AG08396 (cell line): ENCODE measurements around the gene HLCS.
A peak's percentile ranks its signal among the peaks of the same experiment; 100 is the strongest.

Source experiments
- DNase-seq: peaks from one replicate; pipeline ENCODE4 v3.0.0; 2012; ENCODE audit warnings: low spot score, mixed read lengths

HLCS gene

GRCh38 chr21:36881228-36881627 lies 85.2 kb downstream of the HLCS start:
- no peak for DNase-seq

GRCh38 chr21:36879827-36880226 lies 86.6 kb downstream of the HLCS start:
- no peak for DNase-seq

- no peak for DNase-seq
Measured at GRCh38 chr21:36877741-36878140, 88.7 kb downstream of the HLCS start.

GRCh38 chr21:36874665-36875064 lies 91.8 kb downstream of the HLCS start:
- DNase-seq, result no peak

GRCh38 chr21:36873513-36873912 lies 93.0 kb downstream of the HLCS start:
- no peak for DNase-seq

- DNase-seq, result no peak
Measured at GRCh38 chr21:36867291-36867905, 99.1 kb downstream of the HLCS start.

- no peak for DNase-seq
Measured at GRCh38 chr21:36866419-36866818, 100.0 kb downstream of the HLCS start.

- no peak for DNase-seq
Measured at GRCh38 chr21:36864974-36865373, 101.5 kb downstream of the HLCS start.

GRCh38 chr21:36863260-36863659 lies 103.2 kb downstream of the HLCS start:
- DNase-seq, result no peak

GRCh38 chr21:36861595-36862323 lies 104.7 kb downstream of the HLCS start:
- DNase-seq, result no peak

GRCh38 chr21:36860736-36861594 lies 105.5 kb downstream of the HLCS start:
- peak; percentile 53 for DNase-seq

- peak; percentile 30 for DNase-seq
Measured at GRCh38 chr21:36859744-36860501, 106.5 kb downstream of the HLCS start.

GRCh38 chr21:36858320-36858957 lies 108.0 kb downstream of the HLCS start:
- no peak for DNase-seq

- DNase-seq, result no peak
Measured at GRCh38 chr21:36856643-36857042, 109.8 kb downstream of the HLCS start.

- peak; percentile 39 for DNase-seq
Measured at GRCh38 chr21:36854391-36854790, 112.1 kb downstream of the HLCS start.

- no peak for DNase-seq
Measured at GRCh38 chr21:36852864-36853263, 113.6 kb downstream of the HLCS start.

- no peak for DNase-seq
Measured at GRCh38 chr21:36852293-36852692, 114.2 kb downstream of the HLCS start.

- DNase-seq, result no peak
Measured at GRCh38 chr21:36851121-36851520, 115.3 kb downstream of the HLCS start.

- no peak for DNase-seq
Measured at GRCh38 chr21:36850372-36850771, 116.1 kb downstream of the HLCS start.

- no peak for DNase-seq
Measured at GRCh38 chr21:36849461-36850105, 116.9 kb downstream of the HLCS start.

GRCh38 chr21:36848730-36849274 lies 117.7 kb downstream of the HLCS start:
- no peak for DNase-seq
